GM23338 (cell line): Measurements from ENCODE around the gene FXYD6.
"Not testable (repeated sequence)": the region's sequence is repeated elsewhere in the genome, so short reads cannot be mapped to it uniquely, and the experiment has no call there.

Experiments
- CREB1 ChIP-seq: fragments of 250-450 bp; sonication (Bioruptor Pico); IDR thresholded peaks from 2 replicates; pipeline ENCODE4 v1.5.0; 2020; ENCODE audit warnings: low read depth, mild to moderate bottlenecking, moderate library complexity
- CTCF ChIP-seq, 2 experiments: fragments of 200-600 bp in 1 of 2; sonication (generic) in 1 of 2; conservative IDR thresholded peaks; 2 replicates each; pipeline versions ENCODE4 v1.5.1 to v1.6.1; 2016 to 2017; ENCODE audit warnings: antibody characterized with exemption in 2 of 2, low read depth in 2 of 2, mild to moderate bottlenecking in 2 of 2, moderate library complexity in 1 of 2
- ETS1 ChIP-seq: IDR thresholded peaks from 2 replicates; pipeline ENCODE4 v1.6.1; 2016; ENCODE audit warnings: antibody characterized with exemption
- EZH2 ChIP-seq: fragments of 200-600 bp; sonication (generic); IDR thresholded peaks from one replicate; pipeline ENCODE4 v1.8.0; 2017; ENCODE audit warnings: antibody characterized with exemption, mild to moderate bottlenecking, low read depth; ENCODE audit not compliant: unreplicated experiment

GRCh38 chr11:117865546-117865945, 10.9 kb downstream of the FXYD6 start:
- TF ChIP-seq CTCF (conservative IDR thresholded peaks at IDR 0.05; ENCODE audit: low read depth in 2 of 2); CREB1 (CRISPR knock-in tag); ETS1; EZH2: not testable (repeated sequence)
